Measurements from ENCODE around the gene ZNF239.
A peak's percentile ranks its signal among the peaks of the same experiment; 100 is the strongest.
"Not testable (repeated sequence)": the region's sequence is repeated elsewhere in the genome, so short reads cannot be mapped to it uniquely, and the experiment has no call there.

ZNF239 gene

DNA sequence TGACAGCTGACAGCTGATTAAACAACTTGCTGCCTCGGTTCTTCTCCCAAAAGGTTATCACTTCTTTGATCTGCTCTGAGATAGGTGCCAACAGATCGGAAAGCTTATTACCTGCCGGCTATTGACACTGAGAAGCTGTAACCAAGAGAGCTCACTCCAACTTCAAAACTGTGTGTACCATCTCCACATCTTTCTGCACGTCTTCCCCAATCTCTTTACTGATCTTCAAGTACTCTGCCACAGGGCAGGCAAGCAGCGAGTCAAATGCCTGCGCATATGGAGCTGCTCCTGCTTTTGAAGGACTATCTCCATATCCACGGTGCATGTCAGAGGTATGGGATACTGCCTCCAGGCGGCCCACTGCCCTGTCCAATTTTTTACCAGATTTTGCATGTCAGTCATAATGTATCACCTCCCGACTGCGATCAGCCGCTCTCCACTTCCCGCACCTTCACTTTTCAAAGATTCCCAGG, 31.5 kb upstream of the ZNF239 start:
- peaks cover 24 to 54% (median 39%) of the 10 kb centered on the region in 11 experiments for H3K9me3 ChIP-seq (replicated peaks in 1 of 11)
- H3K4me1 ChIP-seq = peaks cover 6 to 18% (median 8%) of the 10 kb centered on the region in 10 experiments
- no peaks in the 10 kb centered on the region for H3K27me3 ChIP-seq
- TF ChIP-seq Cebpa-rat (IDR thresholded peaks at IDR 0.05) = no peak
- peak overlapping the region; percentile 67 to 79 (median 74) for H3K4me3 ChIP-seq
- H4K20me1 ChIP-seq = no peaks in the 10 kb centered on the region
- peak overlapping the region; percentile 72 to 91 (median 85); a peak in 21 of 22 replicates for H3K4me2 ChIP-seq
- H3K27ac ChIP-seq = peak overlapping the region in 5 of 11 experiments; percentile 76 to 83 (median 78); a peak in 5 of 22 replicates
- peak overlapping the region in 10 of 11 experiments; percentile 76 to 88 (median 83); a peak in 13 of 22 replicates for H3K9ac ChIP-seq
- H3K36me3 ChIP-seq = peaks cover 21 to 34% (median 30%) of the 10 kb centered on the region in 11 experiments

DNA sequence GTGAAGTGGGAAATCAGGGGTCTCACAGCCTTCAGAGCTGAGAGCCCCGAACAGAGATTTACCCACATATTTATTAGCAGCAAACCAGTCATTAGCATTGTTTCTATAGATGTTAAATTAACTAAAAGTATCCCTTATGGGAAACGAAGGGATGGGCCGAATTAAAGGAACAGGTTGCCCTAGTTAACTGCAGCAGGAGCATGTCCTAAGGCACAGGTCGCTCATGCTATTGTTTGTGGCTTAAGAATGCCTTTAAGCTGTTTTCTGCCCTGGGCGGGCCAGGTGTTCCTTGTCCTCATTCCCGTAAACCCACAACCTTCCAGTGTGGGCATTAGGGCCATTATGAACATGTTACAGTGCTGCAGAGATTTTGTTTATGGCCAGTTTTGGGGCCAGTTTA, 27.2 kb upstream of the ZNF239 start:
- not testable (repeated sequence) for H3K27ac ChIP-seq, H3K27me3 ChIP-seq, H3K9ac ChIP-seq, H3K4me2 ChIP-seq, H3K36me3 ChIP-seq, H4K20me1 ChIP-seq, H3K4me3 ChIP-seq
- H3K4me1 ChIP-seq = peaks cover 8 to 19% (median 12%) of the 10 kb centered on the region in 10 experiments
- peaks cover 29 to 49% (median 38%) of the 10 kb centered on the region in 11 experiments for H3K9me3 ChIP-seq (replicated peaks in 1 of 11)

DNA sequence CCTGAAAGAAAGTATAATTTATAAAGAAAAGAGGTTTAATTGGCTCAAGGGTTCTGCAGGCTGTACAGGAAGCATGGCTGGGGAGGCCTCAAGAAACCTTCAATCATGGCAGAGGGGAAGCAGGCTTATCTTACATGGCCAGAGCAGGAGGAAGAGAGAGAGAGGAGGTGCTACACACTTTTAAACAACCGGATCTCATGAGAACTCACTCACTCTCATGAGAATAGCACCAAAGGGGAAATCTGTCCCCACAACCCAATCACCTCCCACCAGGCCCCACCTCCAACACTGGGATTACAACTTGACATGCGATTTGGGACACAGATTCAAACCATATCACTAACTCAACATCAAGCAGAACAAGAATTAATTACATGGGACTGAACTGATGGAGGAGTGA, 24.9 kb upstream of the ZNF239 start:
- no peak overlapping the region for H3K9ac ChIP-seq
- no peaks in the 10 kb centered on the region for H3K27me3 ChIP-seq
- no peak overlapping the region for H3K4me3 ChIP-seq
- H3K4me2 ChIP-seq = peak overlapping the region in 4 of 11 experiments; percentile 12 to 42 (median 30); a peak in 4 of 22 replicates
- H3K4me1 ChIP-seq = peaks cover 31 to 41% (median 33%) of the 10 kb centered on the region in 10 experiments
- TF ChIP-seq Cebpa-rat (IDR thresholded peaks at IDR 0.05) = no peak
- peaks cover 29 to 49% (median 38%) of the 10 kb centered on the region in 11 experiments for H3K9me3 ChIP-seq (replicated peaks in 1 of 11)
- no peaks in the 10 kb centered on the region for H4K20me1 ChIP-seq
- H3K36me3 ChIP-seq = 0 out of 22 replicates have a peak, but pooled peaks cover 0 to 5% (median 0%) of the 10 kb centered on the region in 11 experiments
- no peak overlapping the region for H3K27ac ChIP-seq

GRCh38 chr10:43598446-43598845, 24.0 kb upstream of the ZNF239 start:
- TF ChIP-seq Cebpa-rat (IDR thresholded peaks at IDR 0.05) = no peak

GRCh38 chr10:43596546-43596945, 22.1 kb upstream of the ZNF239 start:
- TF ChIP-seq Cebpa-rat (IDR thresholded peaks at IDR 0.05) = no peak
- peak overlapping the region; percentile 81 to 95 (median 86) for H3K4me2 ChIP-seq
- H3K27me3 ChIP-seq = no peaks in the 10 kb centered on the region
- peaks cover 31 to 43% (median 34%) of the 10 kb centered on the region in 10 experiments for H3K4me1 ChIP-seq
- 0 out of 22 replicates have a peak, but pooled peaks cover 0 to 5% (median 0%) of the 10 kb centered on the region in 11 experiments for H3K36me3 ChIP-seq
- H3K9ac ChIP-seq = peak overlapping the region in 10 of 11 experiments; percentile 28 to 79 (median 68); a peak in 16 of 22 replicates
- H3K9me3 ChIP-seq (replicated peaks in 1 of 11) = peaks cover 39 to 59% (median 50%) of the 10 kb centered on the region in 11 experiments
- H3K27ac ChIP-seq = peak overlapping the region; percentile 32 to 77 (median 66); a peak in 19 of 22 replicates
- no peaks in the 10 kb centered on the region for H4K20me1 ChIP-seq
- H3K4me3 ChIP-seq = peak overlapping the region in 5 of 10 experiments; percentile 39 to 62 (median 51); a peak in 5 of 20 replicates

More at GRCh38 chr10:43598446-43598845, 24.0 kb upstream of the ZNF239 start:
- Histone ChIP-seq H3K27ac (no peak overlapping the region), H3K4me2 (peak overlapping the region in 2 of 11 experiments; percentile 17 to 23; a peak in 2 of 22 replicates), H3K27me3 (no peaks in the 10 kb centered on the region), H3K9ac (no peak overlapping the region), H3K36me3 (0 out of 22 replicates have a peak, but pooled peaks cover 0 to 5% (median 0%) of the 10 kb centered on the region in 11 experiments), H3K9me3 (replicated peaks in 1 of 11) (peaks cover 31 to 55% (median 40%) of the 10 kb centered on the region in 11 experiments), H3K4me3 (no peak overlapping the region), H3K4me1 (peaks cover 31 to 43% (median 34%) of the 10 kb centered on the region in 10 experiments), H4K20me1 (no peaks in the 10 kb centered on the region)

DNA sequence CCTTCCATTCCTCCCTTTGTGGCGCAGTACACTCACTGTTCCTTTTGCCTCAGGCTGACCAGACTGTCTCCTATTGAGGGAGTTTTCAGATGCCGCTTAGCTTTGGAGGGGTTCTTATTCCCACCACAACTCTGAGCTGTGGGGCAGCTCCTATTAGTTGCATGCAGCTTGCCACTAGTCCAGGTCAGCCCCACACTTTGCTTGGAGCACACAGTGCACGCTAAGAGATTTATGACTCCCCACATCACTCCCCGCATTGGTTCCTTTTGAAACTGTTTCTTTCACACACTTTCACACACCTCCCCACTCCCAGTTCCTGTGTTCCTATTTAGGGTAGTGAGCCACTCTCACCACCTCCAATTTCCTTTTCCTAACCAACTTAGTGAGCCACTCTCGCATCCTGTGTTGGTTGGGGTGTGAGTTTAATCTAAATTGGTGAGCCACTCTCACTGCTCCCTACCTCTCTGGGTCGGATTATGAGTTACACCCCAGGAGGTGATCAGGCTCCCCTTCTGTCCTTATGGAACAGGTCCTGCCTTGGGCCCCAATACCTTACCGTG, 21.4 kb upstream of the ZNF239 start:
- peak overlapping the region; percentile 32 to 77 (median 66); a peak in 20 of 22 replicates for H3K27ac ChIP-seq
- H3K27me3 ChIP-seq = no peaks in the 10 kb centered on the region
- H3K9me3 ChIP-seq (replicated peaks in 1 of 11) = peaks cover 39 to 59% (median 50%) of the 10 kb centered on the region in 11 experiments
- H3K4me3 ChIP-seq = peak overlapping the region; percentile 30 to 62 (median 42); a peak in 18 of 20 replicates
- TF ChIP-seq Cebpa-rat (IDR thresholded peaks at IDR 0.05) = no peak
- H3K36me3 ChIP-seq = no peaks in the 10 kb centered on the region
- H3K4me1 ChIP-seq = peaks cover 31 to 43% (median 34%) of the 10 kb centered on the region in 10 experiments
- H3K9ac ChIP-seq = peak overlapping the region; percentile 28 to 79 (median 68); a peak in 21 of 22 replicates
- H4K20me1 ChIP-seq = no peaks in the 10 kb centered on the region
- H3K4me2 ChIP-seq = peak overlapping the region; percentile 81 to 95 (median 86)

GRCh38 chr10:43594944-43595589, 20.7 kb upstream of the ZNF239 start:
- Histone ChIP-seq H3K4me3 (peak overlapping the region; percentile 30 to 62 (median 42); a peak in 17 of 20 replicates), H3K4me2 (peak overlapping the region; percentile 81 to 95 (median 86))
- no peak for TF ChIP-seq Cebpa-rat (IDR thresholded peaks at IDR 0.05)

GRCh38 chr10:43591303-43591904, 17.0 kb upstream of the ZNF239 start:
- peaks cover 20 to 24% (median 22%) of the 10 kb centered on the region in 10 experiments for H3K4me1 ChIP-seq
- no peak overlapping the region for H3K9ac ChIP-seq
- no peak overlapping the region for H3K4me2 ChIP-seq
- H3K36me3 ChIP-seq = no peaks in the 10 kb centered on the region
- H3K27me3 ChIP-seq = no peaks in the 10 kb centered on the region
- H3K4me3 ChIP-seq = no peak overlapping the region
- no peak for TF ChIP-seq Cebpa-rat (IDR thresholded peaks at IDR 0.05)
- H3K9me3 ChIP-seq (replicated peaks in 1 of 11) = peaks cover 26 to 41% (median 31%) of the 10 kb centered on the region in 11 experiments
- no peaks in the 10 kb centered on the region for H4K20me1 ChIP-seq
- H3K27ac ChIP-seq = no peak overlapping the region

More at GRCh38 chr10:43594944-43595589, 20.7 kb upstream of the ZNF239 start:
- Histone ChIP-seq H3K27ac (peak overlapping the region in 10 of 11 experiments; percentile 50 to 77 (median 68); a peak in 21 of 22 replicates), H3K36me3 (no peaks in the 10 kb centered on the region), H3K27me3 (no peaks in the 10 kb centered on the region), H4K20me1 (no peaks in the 10 kb centered on the region), H3K9me3 (replicated peaks in 1 of 11) (peaks cover 36 to 57% (median 45%) of the 10 kb centered on the region in 11 experiments), H3K4me1 (peaks cover 31 to 43% (median 33%) of the 10 kb centered on the region in 10 experiments), H3K9ac (peak overlapping the region; percentile 28 to 79 (median 68); a peak in 21 of 22 replicates)

- not testable (repeated sequence) for H3K9ac ChIP-seq, H4K20me1 ChIP-seq, H3K4me1 ChIP-seq, H3K4me2 ChIP-seq, H3K27me3 ChIP-seq, H3K36me3 ChIP-seq, H3K27ac ChIP-seq, H3K4me3 ChIP-seq
- H3K9me3 ChIP-seq (replicated peaks in 1 of 11) = peaks cover 10 to 33% (median 19%) of the 10 kb centered on the region in 11 experiments
Observed at GRCh38 chr10:43586730-43587115, 12.3 kb upstream of the ZNF239 start.

Data from BLaER1 treated with 17β-estradiol and CSF1 and Interleukin-3, amounts not matched to agents 10 nM and 100 nM (cell line).